Panc1 (cell line): ENCODE results near the gene DUOX1. TPM values are rescaled to one million over a fixed set of nuclear protein-coding genes. Genes with fewer than 3 reads are reported as not detected.

Experiments used
- ATAC-seq: fragments of 200-7000 bp; cut with Tn5 transposase; 2 replicates; pipeline ENCODE4 v1.9.1; 2020; ENCODE audit warnings: mild to moderate bottlenecking, moderate library complexity
- BruUV-seq: library from RNA; stranded (reverse); fragments of 400-500 nt; replicated peaks from 2 replicates; lab custom pipeline; 2021; lab: Mats Ljungman, UMichigan
- CTCF ChIA-PET: fragments of 300-600 bp; sonication (Branson Sonifier 250); formaldehyde crosslinking; loops from one replicate; lab custom pipeline; 2022; ENCODE audit warnings: antibody characterized with exemption; lab: Charles Lee
- POLR2A ChIA-PET: fragments of 300-600 bp; sonication (Branson Sonifier 250); formaldehyde crosslinking; loops from one replicate; lab custom pipeline; 2022; ENCODE audit warnings: antibody characterized with exemption; lab: Charles Lee
- DNase-seq: peaks from one replicate; pipeline ENCODE4 v3.0.0-alpha.2; 2010; ENCODE audit warnings: low read depth, low spot score
- H3K27ac ChIP-seq: 2 replicates; pipeline ENCODE4 v1.5.1; 2011; ENCODE audit warnings: mild to moderate bottlenecking, low read length, inconsistent platforms
- H3K27me3 ChIP-seq: fragments of 200-500 bp; sonication (Bioruptor generic); 2 replicates; pipeline ENCODE4 v1.6.0; 2014; ENCODE audit warnings: low read length, inconsistent platforms; ENCODE audit not compliant: control insufficient read depth, insufficient read depth
- H3K36me3 ChIP-seq: fragments of 200-500 bp; sonication (Bioruptor generic); 2 replicates; pipeline ENCODE4 v1.5.1; 2014; ENCODE audit warnings: inconsistent platforms, mild to moderate bottlenecking, low read length, moderate library complexity; ENCODE audit not compliant: control insufficient read depth, insufficient read depth
- H3K4me1 ChIP-seq: 2 replicates; pipeline ENCODE4 v1.5.1; 2011; ENCODE audit warnings: inconsistent platforms, mild to moderate bottlenecking, low read length, moderate library complexity; ENCODE audit not compliant: control insufficient read depth, insufficient read depth
- H3K4me3 ChIP-seq, 2 experiments: 2 replicates each; pipeline ENCODE4 v1.5.1; 2011 to 2012; ENCODE audit warnings: low read depth in 2 of 2, low read length in 2 of 2, mild to moderate bottlenecking in 2 of 2, inconsistent platforms in 1 of 2, moderate library complexity in 1 of 2
- H3K9me3 ChIP-seq: fragments of 200-500 bp; sonication (Bioruptor generic); 2 replicates; pipeline ENCODE4 v1.5.1; 2014; ENCODE audit warnings: low read depth, mild to moderate bottlenecking, inconsistent platforms, low read length, moderate library complexity; ENCODE audit not compliant: control insufficient read depth, insufficient read depth
- CTCF ChIP-seq: fragments of 450-650 bp; IDR thresholded peaks from 2 replicates; pipeline ENCODE4 v1.5.1; 2017; ENCODE audit warnings: mild to moderate bottlenecking
- POLR2AphosphoS5 ChIP-seq: IDR thresholded peaks from 2 replicates; pipeline ENCODE4 v1.6.1; 2012; ENCODE audit warnings: mild to moderate bottlenecking, low read depth, low read length, moderate library complexity
- SIN3A ChIP-seq: IDR thresholded peaks from 2 replicates; pipeline ENCODE4 v1.6.1; 2012; ENCODE audit warnings: low read depth, mild to moderate bottlenecking, low read length, moderate library complexity, borderline replicate concordance; ENCODE audit not compliant: insufficient read depth
- TCF7L2 ChIP-seq: IDR thresholded peaks from 2 replicates; pipeline ENCODE4 v1.6.1; 2011; ENCODE audit warnings: mild to moderate bottlenecking, low read depth, low read length, inconsistent platforms
- in situ Hi-C: cut with HindIII; loops from 2 replicates; pipeline ENCODE4 v1.10.0; 2016; ENCODE audit warnings: low sequenced_read_pairs, low pct_unique_long_range_greater_than_20kb
- intact Hi-C: fragments of 100-400 bp; cut with micrococcal nuclease; formaldehyde crosslinking; loops from one replicate; pipeline ENCODE4 v1.10.0; 2022; ENCODE audit not compliant: unreplicated experiment
- total RNA-seq: library from RNA; stranded (reverse); gene quantifications from one replicate; pipeline ENCODE4 v1.2.1, GENCODE V29; 2021; ENCODE audit not compliant: unreplicated experiment
- TF ChIP-seq, protein P1 (sequence below), 2 experiments: IDR thresholded peaks; 2 replicates each; pipeline ENCODE4 v1.6.1; 2011 to 2012; ENCODE audit warnings: low read depth in 2 of 2, control low read depth in 1 of 2, low read length in 1 of 2, mild to moderate bottlenecking in 1 of 2, moderate library complexity in 1 of 2; ENCODE audit not compliant: insufficient read depth in 1 of 2

The DUOX1 gene
- total RNA-seq, 1 experiment from 2014 or later = 0.31 TPM

- CTCF ChIA-PET = no interaction called here
- DNase-seq (no peak), ATAC-seq (no peak)
- POLR2A ChIA-PET = no interaction called here
- Histone ChIP-seq H3K27me3 (no peaks in the 10 kb centered on the region), H3K36me3 (no peaks in the 10 kb centered on the region), H3K4me1 (no peaks in the 10 kb centered on the region), H3K27ac (no peak overlapping the region), H3K4me3 (no peak overlapping the region), H3K9me3 (no peaks in the 10 kb centered on the region)
- in situ Hi-C loops (no loop called here), intact Hi-C loops (no loop called here)
- TF ChIP-seq, protein P1, sequence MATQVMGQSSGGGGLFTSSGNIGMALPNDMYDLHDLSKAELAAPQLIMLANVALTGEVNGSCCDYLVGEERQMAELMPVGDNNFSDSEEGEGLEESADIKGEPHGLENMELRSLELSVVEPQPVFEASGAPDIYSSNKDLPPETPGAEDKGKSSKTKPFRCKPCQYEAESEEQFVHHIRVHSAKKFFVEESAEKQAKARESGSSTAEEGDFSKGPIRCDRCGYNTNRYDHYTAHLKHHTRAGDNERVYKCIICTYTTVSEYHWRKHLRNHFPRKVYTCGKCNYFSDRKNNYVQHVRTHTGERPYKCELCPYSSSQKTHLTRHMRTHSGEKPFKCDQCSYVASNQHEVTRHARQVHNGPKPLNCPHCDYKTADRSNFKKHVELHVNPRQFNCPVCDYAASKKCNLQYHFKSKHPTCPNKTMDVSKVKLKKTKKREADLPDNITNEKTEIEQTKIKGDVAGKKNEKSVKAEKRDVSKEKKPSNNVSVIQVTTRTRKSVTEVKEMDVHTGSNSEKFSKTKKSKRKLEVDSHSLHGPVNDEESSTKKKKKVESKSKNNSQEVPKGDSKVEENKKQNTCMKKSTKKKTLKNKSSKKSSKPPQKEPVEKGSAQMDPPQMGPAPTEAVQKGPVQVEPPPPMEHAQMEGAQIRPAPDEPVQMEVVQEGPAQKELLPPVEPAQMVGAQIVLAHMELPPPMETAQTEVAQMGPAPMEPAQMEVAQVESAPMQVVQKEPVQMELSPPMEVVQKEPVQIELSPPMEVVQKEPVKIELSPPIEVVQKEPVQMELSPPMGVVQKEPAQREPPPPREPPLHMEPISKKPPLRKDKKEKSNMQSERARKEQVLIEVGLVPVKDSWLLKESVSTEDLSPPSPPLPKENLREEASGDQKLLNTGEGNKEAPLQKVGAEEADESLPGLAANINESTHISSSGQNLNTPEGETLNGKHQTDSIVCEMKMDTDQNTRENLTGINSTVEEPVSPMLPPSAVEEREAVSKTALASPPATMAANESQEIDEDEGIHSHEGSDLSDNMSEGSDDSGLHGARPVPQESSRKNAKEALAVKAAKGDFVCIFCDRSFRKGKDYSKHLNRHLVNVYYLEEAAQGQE (IDR thresholded peaks at IDR 0.05; ENCODE audit: insufficient read depth in 1 of 2, low read depth in 2 of 2, low read length in 1 of 2) = no peak
- no peak for TF ChIP-seq TCF7L2
- no peak for TF ChIP-seq POLR2AphosphoS5
- TF ChIP-seq CTCF = no peak
- no peak for TF ChIP-seq SIN3A
- no TSS peak for BruUV-seq
These were observed 44.8 kb downstream of the DUOX1 start for GRCh38 chr15:45174577-45174976.

DNA sequence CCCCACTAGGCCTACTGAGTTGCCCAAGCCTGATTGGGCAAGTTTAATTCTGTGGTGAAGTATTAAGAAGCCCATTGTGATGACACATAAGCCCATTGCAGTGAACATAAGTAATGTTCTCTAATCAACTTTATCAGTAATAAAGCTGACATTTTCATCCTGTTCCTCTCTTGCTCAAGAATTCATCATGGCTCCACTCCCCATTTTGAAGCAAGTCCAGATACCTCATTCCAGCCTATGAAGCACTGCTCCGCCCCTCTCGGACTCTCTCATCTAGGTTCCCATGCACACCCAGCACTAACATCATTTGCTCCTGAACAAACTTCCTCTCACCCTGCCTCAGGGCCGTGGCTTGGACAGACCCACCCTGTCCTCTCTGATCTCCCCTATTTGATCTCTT, 47.5 kb downstream of the DUOX1 start:
- TF ChIP-seq TCF7L2 = no peak
- TF ChIP-seq SIN3A = no peak
- TF ChIP-seq CTCF = no peak
- no peak for TF ChIP-seq POLR2AphosphoS5
- TF ChIP-seq, protein P1 (IDR thresholded peaks at IDR 0.05; ENCODE audit: insufficient read depth in 1 of 2, low read depth in 2 of 2, low read length in 1 of 2) = no peak
- Histone ChIP-seq H3K27me3 (no peaks in the 10 kb centered on the region), H3K27ac (no peak overlapping the region), H3K4me3 (no peak overlapping the region), H3K36me3 (no peaks in the 10 kb centered on the region), H3K4me1 (no peaks in the 10 kb centered on the region), H3K9me3 (no peaks in the 10 kb centered on the region)
- no TSS peak for BruUV-seq
- ATAC-seq (no peak), DNase-seq (no peak)
- intact Hi-C loops (no loop called here), in situ Hi-C loops (no loop called here)
- ChIA-PET POLR2A (no interaction called here), CTCF (interaction anchor here (1.7 kb wide), 1 partner anchor 14 kb away, joined by 3 read pairs; no protein-coding TSS in a partner anchor)
